ENCODE data around the gene STXBP5.

Gene STXBP5

DNA sequence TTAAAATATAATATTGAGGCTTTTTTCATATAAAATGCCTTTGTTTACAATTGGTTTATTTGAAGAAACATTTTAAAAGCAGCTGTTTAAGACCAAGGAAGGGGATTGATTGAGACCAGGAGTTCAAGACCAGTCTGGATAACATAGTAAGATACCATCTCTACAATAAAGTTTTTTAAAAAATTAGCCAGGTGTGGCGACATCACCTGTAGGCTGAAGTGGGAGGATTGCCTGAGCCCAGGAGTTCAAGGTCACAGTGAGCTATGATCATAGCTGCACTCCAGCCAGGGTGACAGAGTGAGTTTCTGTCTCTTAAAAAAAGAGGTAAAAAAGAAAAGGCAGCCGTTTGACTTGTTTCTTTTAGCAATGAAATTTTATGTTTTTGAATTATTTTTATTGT lies 117.0 kb downstream of the STXBP5 start:
- H3K4me3 ChIP-seq (ENCODE audit: low read length): no peak overlapping the region
- H3K9me3 ChIP-seq (ENCODE audit: control insufficient read depth, low read depth, low read length): no peaks in the 10 kb centered on the region
- H3K9ac ChIP-seq (ENCODE audit: low read length): no peak overlapping the region
- no peaks in the 10 kb centered on the region for H3K27me3 ChIP-seq (ENCODE audit: control insufficient read depth, insufficient read depth, low read length)
- H3K4me1 ChIP-seq (ENCODE audit: control insufficient read depth, low read depth, low read length): no peaks in the 10 kb centered on the region
- no peak overlapping the region for H3K27ac ChIP-seq (ENCODE audit: low read length)
- H3K36me3 ChIP-seq (ENCODE audit: control insufficient read depth, low read depth, low read length): peaks cover 3% of the 10 kb centered on the region

DNA sequence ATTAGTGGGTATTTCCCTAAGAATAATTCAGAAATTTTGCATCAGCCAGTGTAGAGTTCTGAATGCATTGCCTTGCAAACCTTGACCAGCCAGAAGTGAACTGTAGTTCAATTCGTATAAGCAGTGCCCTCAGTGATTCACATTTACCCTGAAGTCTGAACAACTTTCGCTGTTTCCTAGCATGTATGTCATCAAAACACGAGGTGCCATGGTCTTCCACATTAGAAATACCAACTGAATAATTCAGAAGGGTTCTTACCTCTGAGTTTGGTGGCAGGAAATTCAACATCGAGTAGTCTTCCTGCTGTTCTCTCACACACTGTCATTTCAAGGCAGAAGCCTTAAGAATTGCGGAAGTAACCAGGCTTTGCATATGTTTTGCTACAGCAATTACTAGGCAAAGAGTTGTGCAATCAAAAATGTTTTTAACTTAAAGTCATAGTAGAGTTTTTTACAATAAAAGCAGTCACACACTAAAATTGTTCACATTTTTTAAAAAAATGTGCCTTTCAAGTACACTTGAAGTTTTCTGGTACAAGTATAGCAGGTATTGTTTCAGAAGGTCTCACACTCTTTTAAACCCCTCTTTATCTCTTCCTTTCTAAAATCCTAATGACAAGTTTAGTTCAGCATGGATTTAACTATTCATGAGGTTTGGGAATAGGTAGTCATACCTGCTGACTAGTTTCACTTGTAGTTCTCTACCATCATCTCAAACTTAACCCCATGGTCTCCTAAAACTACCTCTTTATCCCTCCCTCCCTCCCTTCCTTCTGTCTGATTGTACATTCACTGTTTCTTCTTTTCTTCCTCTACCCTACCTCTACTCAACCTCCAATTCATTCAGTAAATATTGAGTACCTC lies 118.3 kb downstream of the STXBP5 start:
- no peaks in the 10 kb centered on the region for H3K27me3 ChIP-seq (ENCODE audit: control insufficient read depth, insufficient read depth, low read length)
- H3K4me3 ChIP-seq (ENCODE audit: low read length): no peak overlapping the region
- H3K4me1 ChIP-seq (ENCODE audit: control insufficient read depth, low read depth, low read length): no peaks in the 10 kb centered on the region
- H3K9ac ChIP-seq (ENCODE audit: low read length): no peak overlapping the region
- H3K27ac ChIP-seq (ENCODE audit: low read length): no peak overlapping the region
- no peaks in the 10 kb centered on the region for H3K9me3 ChIP-seq (ENCODE audit: control insufficient read depth, low read depth, low read length)
- H3K36me3 ChIP-seq (ENCODE audit: control insufficient read depth, low read depth, low read length): peaks cover under 1% of the 10 kb centered on the region

DNA sequence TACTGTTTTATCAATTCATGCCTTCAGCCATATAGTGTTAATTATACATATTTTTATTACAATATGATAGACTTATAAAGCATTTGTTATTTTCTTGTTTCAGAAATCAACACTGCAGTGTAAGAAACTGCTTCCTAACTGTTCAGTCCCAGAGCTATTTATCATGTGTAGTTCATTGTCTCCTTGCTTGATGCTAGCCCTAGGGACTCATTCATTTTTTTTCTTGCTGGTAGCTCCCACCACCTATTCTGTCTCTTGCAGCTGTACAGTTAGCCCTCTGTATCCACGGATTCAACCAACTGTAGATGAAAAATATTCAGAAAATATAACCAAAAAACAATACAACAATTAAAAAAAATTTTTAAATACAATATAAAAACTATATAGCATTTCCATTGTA lies 121.3 kb downstream of the STXBP5 start:
- H3K27me3 ChIP-seq (ENCODE audit: control insufficient read depth, insufficient read depth, low read length): no peaks in the 10 kb centered on the region
- H3K4me3 ChIP-seq (ENCODE audit: low read length): no peak overlapping the region
- H3K9ac ChIP-seq (ENCODE audit: low read length): no peak overlapping the region
- H3K9me3 ChIP-seq (ENCODE audit: control insufficient read depth, low read depth, low read length): no peaks in the 10 kb centered on the region
- H3K36me3 ChIP-seq (ENCODE audit: control insufficient read depth, low read depth, low read length): no peaks in the 10 kb centered on the region
- H3K27ac ChIP-seq (ENCODE audit: low read length): no peak overlapping the region
- no peaks in the 10 kb centered on the region for H3K4me1 ChIP-seq (ENCODE audit: control insufficient read depth, low read depth, low read length)

DNA sequence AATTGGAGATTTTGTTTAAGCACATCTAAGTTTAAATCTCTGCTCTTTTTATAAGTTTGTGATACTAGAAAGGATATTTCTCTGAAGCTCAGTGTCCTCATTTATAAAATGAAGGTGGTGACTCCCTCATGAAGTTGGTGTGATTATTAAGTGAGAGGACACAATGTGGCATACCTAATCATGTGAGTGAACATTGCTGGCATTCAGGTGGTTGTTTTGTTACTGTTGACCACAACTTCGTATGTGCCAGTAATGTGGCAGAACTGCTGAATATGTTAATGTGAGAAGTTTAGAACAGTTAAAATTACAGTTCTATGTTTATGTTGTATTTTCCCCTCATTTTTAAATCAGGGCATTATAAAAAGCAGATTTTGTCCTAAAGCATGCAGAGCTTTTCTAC lies 127.2 kb downstream of the STXBP5 start:
- Histone ChIP-seq H3K9ac (ENCODE audit: low read length) (no peak overlapping the region), H3K9me3 (ENCODE audit: control insufficient read depth, low read depth, low read length) (no peaks in the 10 kb centered on the region), H3K27ac (ENCODE audit: low read length) (no peak overlapping the region), H3K27me3 (ENCODE audit: control insufficient read depth, insufficient read depth, low read length) (no peaks in the 10 kb centered on the region), H3K4me1 (ENCODE audit: control insufficient read depth, low read depth, low read length) (no peaks in the 10 kb centered on the region), H3K36me3 (ENCODE audit: control insufficient read depth, low read depth, low read length) (no peaks in the 10 kb centered on the region), H3K4me3 (ENCODE audit: low read length) (no peak overlapping the region)

DNA sequence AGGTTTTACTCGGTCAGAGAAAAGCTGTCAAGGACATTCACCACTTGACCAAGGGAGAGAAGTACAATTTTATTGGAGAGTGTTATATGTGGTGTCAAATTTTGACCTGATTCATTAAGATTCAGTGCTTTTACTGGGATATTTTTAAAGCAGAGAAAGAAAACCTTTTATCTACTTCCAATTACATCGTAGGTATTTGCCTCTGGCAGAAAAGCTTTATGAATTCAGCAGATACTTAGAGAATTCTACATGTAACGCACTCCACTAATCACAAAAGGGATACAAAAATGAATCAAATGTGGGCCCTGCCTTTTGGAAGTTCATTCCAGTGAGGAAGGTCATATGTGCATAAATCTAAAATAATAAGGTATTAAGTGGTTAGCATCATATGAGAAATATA lies 133.7 kb downstream of the STXBP5 start:
- no peak overlapping the region for H3K9ac ChIP-seq (ENCODE audit: low read length)
- no peaks in the 10 kb centered on the region for H3K27me3 ChIP-seq (ENCODE audit: control insufficient read depth, insufficient read depth, low read length)
- peaks cover 2% of the 10 kb centered on the region for H3K36me3 ChIP-seq (ENCODE audit: control insufficient read depth, low read depth, low read length)
- H3K4me1 ChIP-seq (ENCODE audit: control insufficient read depth, low read depth, low read length): no peaks in the 10 kb centered on the region
- H3K27ac ChIP-seq (ENCODE audit: low read length): no peak overlapping the region
- H3K4me3 ChIP-seq (ENCODE audit: low read length): no peak overlapping the region
- no peaks in the 10 kb centered on the region for H3K9me3 ChIP-seq (ENCODE audit: control insufficient read depth, low read depth, low read length)

DNA sequence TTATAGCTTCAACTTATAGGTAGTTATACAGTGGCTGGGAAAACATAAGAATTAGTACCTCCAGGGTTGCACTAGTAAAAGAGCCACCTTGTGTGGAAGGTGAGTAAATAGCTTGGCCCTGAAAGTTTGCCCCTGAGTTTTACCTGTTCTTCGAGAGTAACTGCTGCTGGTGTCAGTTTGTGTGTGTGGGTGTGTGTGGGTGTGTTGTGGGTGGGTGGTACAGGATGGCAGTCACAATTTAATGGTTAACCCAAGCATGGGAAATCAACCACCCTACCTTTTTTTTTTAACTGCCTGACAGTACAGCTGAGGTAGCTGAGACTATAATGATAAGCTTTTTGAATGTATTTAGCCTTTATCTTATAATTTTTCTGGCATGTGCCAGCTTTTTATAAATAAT lies 137.3 kb downstream of the STXBP5 start:
- H3K36me3 ChIP-seq (ENCODE audit: control insufficient read depth, low read depth, low read length): peaks cover 2% of the 10 kb centered on the region
- no peaks in the 10 kb centered on the region for H3K9me3 ChIP-seq (ENCODE audit: control insufficient read depth, low read depth, low read length)
- no peak overlapping the region for H3K4me3 ChIP-seq (ENCODE audit: low read length)
- no peaks in the 10 kb centered on the region for H3K4me1 ChIP-seq (ENCODE audit: control insufficient read depth, low read depth, low read length)
- H3K9ac ChIP-seq (ENCODE audit: low read length): no peak overlapping the region
- no peaks in the 10 kb centered on the region for H3K27me3 ChIP-seq (ENCODE audit: control insufficient read depth, insufficient read depth, low read length)
- H3K27ac ChIP-seq (ENCODE audit: low read length): no peak overlapping the region

DNA sequence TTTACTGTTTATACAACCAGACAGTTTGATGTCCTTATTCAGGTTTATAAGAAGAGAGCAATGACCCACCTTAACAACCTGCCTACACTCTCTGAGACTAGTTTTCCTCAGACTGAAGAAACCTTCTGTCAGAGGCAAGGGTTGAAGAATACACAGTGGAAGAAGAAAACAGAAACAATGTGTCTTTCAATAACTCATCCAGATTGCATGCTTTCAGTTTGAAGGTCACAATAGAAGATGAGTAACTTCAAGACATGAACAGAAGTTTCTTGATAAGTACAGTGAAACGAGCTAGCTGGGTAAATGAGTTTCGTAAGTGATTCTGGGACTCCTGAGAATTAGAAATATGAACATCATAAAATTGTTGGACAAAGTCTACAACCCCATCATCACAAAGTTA lies 141.7 kb downstream of the STXBP5 start:
- Histone ChIP-seq H3K9ac (ENCODE audit: low read length) (no peak overlapping the region), H3K9me3 (ENCODE audit: control insufficient read depth, low read depth, low read length) (no peaks in the 10 kb centered on the region), H3K27me3 (ENCODE audit: control insufficient read depth, insufficient read depth, low read length) (no peaks in the 10 kb centered on the region), H3K27ac (ENCODE audit: low read length) (no peak overlapping the region), H3K4me1 (ENCODE audit: control insufficient read depth, low read depth, low read length) (no peaks in the 10 kb centered on the region), H3K4me3 (ENCODE audit: low read length) (no peak overlapping the region), H3K36me3 (ENCODE audit: control insufficient read depth, low read depth, low read length) (peaks cover 2% of the 10 kb centered on the region)

DNA sequence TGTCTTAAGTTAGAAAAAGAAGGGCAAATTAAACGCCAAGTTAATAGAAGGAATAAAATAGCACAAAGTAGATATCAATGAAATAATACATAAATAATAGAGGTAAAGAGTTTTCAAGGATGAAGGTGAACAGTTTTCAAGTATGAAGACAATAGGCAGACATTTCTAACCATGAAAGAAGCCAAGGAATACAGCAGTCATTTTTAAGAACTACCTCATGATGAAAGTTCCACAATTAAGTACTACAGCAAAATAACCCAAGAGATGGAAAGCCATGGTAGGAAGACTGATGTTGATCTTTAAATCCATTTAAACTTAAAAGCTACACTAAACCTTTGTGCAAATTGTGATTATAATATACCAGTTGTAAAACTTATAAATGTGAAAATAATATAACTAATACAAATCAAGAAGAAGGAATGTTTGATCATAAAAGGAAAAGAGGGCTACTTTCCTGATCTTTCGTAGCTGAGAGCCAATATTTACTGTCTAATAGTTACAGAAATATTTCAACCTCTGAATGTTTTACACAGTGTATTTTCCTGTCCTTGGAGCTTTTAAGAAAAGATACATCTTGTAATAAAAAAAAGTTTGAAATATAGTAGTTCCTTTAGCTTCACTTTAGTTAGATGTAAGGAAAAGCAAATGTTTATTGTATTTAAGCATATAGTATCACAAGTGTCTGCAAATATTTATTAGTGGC lies 143.1 kb downstream of the STXBP5 start:
- no peaks in the 10 kb centered on the region for H3K4me1 ChIP-seq (ENCODE audit: control insufficient read depth, low read depth, low read length)
- no peaks in the 10 kb centered on the region for H3K9me3 ChIP-seq (ENCODE audit: control insufficient read depth, low read depth, low read length)
- H3K27ac ChIP-seq (ENCODE audit: low read length): no peak overlapping the region
- H3K36me3 ChIP-seq (ENCODE audit: control insufficient read depth, low read depth, low read length): no peaks in the 10 kb centered on the region
- H3K9ac ChIP-seq (ENCODE audit: low read length): no peak overlapping the region
- H3K4me3 ChIP-seq (ENCODE audit: low read length): no peak overlapping the region
- no peaks in the 10 kb centered on the region for H3K27me3 ChIP-seq (ENCODE audit: control insufficient read depth, insufficient read depth, low read length)

DNA sequence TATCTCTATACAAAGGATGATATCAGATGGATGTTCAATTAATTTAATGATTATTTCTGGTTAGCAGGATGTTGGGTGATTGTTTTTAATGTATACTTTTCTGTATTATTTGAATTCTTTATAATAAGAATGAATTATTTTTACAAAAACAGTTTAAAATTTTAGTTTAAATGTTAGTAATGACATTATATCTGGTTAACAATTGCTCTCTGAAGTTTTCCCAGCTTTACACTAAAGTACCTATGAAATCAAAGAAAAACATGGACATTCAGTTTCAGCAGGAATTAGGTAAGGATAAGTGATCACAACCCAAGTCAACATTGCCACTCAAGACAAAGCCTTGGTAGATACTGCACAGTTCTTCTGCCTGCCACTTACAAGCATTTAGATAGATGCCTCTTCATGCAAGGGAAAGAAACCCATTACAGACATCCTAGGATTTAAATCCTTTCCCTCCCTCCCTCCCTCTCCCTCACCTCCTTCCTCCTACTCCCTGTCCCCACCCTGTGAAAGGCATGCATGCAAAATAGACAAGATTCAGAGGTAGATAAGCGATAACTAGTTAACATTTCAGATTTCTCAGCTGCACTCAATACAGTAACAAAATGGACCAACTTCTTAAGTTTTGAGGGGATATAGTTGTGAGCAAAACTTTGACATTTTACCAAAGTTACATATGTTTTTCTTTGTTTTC lies 143.8 kb downstream of the STXBP5 start:
- Histone ChIP-seq H3K4me3 (ENCODE audit: low read length) (no peak overlapping the region), H3K36me3 (ENCODE audit: control insufficient read depth, low read depth, low read length) (no peaks in the 10 kb centered on the region), H3K9me3 (ENCODE audit: control insufficient read depth, low read depth, low read length) (no peaks in the 10 kb centered on the region), H3K9ac (ENCODE audit: low read length) (no peak overlapping the region), H3K27ac (ENCODE audit: low read length) (no peak overlapping the region), H3K27me3 (ENCODE audit: control insufficient read depth, insufficient read depth, low read length) (no peaks in the 10 kb centered on the region), H3K4me1 (ENCODE audit: control insufficient read depth, low read depth, low read length) (no peaks in the 10 kb centered on the region)

DNA sequence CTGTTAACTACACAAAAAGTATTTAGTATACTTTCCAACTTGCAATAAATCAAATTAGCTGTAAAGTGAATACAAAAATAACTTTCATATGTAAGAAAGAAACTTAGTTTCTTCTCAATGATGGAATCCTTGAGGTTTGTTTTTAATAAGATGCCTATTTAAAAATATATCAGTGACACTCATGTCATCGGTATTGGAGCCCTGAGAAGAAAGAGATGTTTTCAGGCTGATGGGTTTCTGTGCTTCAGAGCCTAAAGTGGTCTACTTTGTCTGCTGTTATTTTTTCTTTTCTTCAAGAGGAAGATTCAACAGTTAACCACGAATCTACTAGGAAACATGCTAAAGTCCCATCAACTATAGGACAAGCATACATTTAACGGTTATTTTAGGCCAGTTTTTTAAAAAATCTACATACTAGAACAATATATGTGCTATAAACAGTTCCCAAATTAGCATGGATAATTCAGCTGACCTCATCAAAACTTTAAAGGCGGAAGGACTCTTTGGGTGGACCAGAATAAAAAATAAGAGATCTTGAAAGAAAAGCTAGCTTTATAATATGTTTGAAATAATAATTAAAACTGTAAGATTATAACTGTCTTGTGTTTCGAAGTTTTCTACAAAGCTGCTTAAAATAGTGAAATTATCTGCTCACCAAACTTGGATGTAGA lies 157.2 kb downstream of the STXBP5 start:
- peaks cover 5% of the 10 kb centered on the region for H3K36me3 ChIP-seq (ENCODE audit: control insufficient read depth, low read depth, low read length)
- H3K9me3 ChIP-seq (ENCODE audit: control insufficient read depth, low read depth, low read length): no peaks in the 10 kb centered on the region
- no peak overlapping the region for H3K9ac ChIP-seq (ENCODE audit: low read length)

DNA sequence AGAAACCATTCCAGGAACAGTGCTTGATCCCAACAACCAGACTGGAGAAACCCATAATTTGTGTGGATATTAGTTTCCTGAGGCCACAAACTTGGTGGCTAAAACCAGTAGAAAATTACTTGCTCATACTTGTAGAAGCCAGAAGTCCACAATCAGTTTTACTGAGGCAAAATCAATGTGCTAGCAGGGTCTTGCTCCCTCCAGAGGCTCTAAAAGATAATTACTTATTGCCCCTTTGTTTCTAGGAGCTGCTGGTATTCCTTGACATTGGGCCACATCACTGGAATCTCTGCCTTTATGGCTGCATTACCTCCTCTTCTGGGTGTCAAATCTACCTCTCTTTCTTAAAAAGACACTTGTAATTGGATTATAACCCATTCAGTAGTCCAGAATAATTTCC lies 162.1 kb downstream of the STXBP5 start:
- Histone ChIP-seq H3K36me3 (ENCODE audit: control insufficient read depth, low read depth, low read length) (peaks cover 5% of the 10 kb centered on the region), H3K9ac (ENCODE audit: low read length) (no peak overlapping the region), H3K27me3 (ENCODE audit: control insufficient read depth, insufficient read depth, low read length) (no peaks in the 10 kb centered on the region)

More for the DNA sequence above, 157.2 kb downstream of the STXBP5 start:
- no peaks in the 10 kb centered on the region for H3K27me3 ChIP-seq (ENCODE audit: control insufficient read depth, insufficient read depth, low read length)
- H3K27ac ChIP-seq (ENCODE audit: low read length): no peak overlapping the region
- H3K4me3 ChIP-seq (ENCODE audit: low read length): no peak overlapping the region
- H3K4me1 ChIP-seq (ENCODE audit: control insufficient read depth, low read depth, low read length): no peaks in the 10 kb centered on the region

More for the DNA sequence above, 162.1 kb downstream of the STXBP5 start:
- H3K9me3 ChIP-seq (ENCODE audit: control insufficient read depth, low read depth, low read length): no peaks in the 10 kb centered on the region
- H3K27ac ChIP-seq (ENCODE audit: low read length): no peak overlapping the region
- no peaks in the 10 kb centered on the region for H3K4me1 ChIP-seq (ENCODE audit: control insufficient read depth, low read depth, low read length)
- H3K4me3 ChIP-seq (ENCODE audit: low read length): no peak overlapping the region
